NB4 (cell line): Measurements from ENCODE around the gene CEMIP.

Experiments used
- POLR2A ChIP-seq: IDR thresholded peaks from 2 replicates; pipeline ENCODE4 v1.6.1; 2011; ENCODE audit warnings: mild to moderate bottlenecking; ENCODE audit not compliant: insufficient read length; ENCODE audit errors: extremely low read depth
- TF ChIP-seq, protein P1 (sequence below): IDR thresholded peaks from one replicate; pipeline ENCODE4 v1.5.1; 2012; ENCODE audit warnings: low read depth, low read length

- TF ChIP-seq, protein P1, sequence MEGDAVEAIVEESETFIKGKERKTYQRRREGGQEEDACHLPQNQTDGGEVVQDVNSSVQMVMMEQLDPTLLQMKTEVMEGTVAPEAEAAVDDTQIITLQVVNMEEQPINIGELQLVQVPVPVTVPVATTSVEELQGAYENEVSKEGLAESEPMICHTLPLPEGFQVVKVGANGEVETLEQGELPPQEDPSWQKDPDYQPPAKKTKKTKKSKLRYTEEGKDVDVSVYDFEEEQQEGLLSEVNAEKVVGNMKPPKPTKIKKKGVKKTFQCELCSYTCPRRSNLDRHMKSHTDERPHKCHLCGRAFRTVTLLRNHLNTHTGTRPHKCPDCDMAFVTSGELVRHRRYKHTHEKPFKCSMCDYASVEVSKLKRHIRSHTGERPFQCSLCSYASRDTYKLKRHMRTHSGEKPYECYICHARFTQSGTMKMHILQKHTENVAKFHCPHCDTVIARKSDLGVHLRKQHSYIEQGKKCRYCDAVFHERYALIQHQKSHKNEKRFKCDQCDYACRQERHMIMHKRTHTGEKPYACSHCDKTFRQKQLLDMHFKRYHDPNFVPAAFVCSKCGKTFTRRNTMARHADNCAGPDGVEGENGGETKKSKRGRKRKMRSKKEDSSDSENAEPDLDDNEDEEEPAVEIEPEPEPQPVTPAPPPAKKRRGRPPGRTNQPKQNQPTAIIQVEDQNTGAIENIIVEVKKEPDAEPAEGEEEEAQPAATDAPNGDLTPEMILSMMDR, result peak; percentile 62
- no peak for TF ChIP-seq POLR2A
Observed at GRCh38 chr15:80776420-80777045, 2.6 kb upstream of the CEMIP start.
